Left cardiac atrium (tissue), 4 donors: ENCODE measurements around the gene ADIPOR2. TPM values are rescaled to one million over a fixed set of nuclear protein-coding genes. Genes with fewer than 3 reads are reported as not detected.
A peak's percentile ranks its signal among the peaks of the same experiment; 100 is the strongest.
"Not testable (repeated sequence)": the region's sequence is repeated elsewhere in the genome, so short reads cannot be mapped to it uniquely, and the experiment has no call there.

Experiments
- ATAC-seq, 2 donors: fragments of 200-7000 bp; cut with Tn5 transposase; one replicate each; pipeline ENCODE4 v1.9.1; 2020; ENCODE audit warnings: mild to moderate bottlenecking in 2 of 2, moderate library complexity in 2 of 2
- DNase-seq: peaks from one replicate; pipeline ENCODE4 v3.0.0-alpha.2; 2020
- intact Hi-C, 2 donors: fragments of 100-400 bp; cut with DNase I; formaldehyde crosslinking; loops; one replicate each; pipeline versions ENCODE4 v1.14.1 to v1.15.1; 2022 to 2023
- total RNA-seq, 2 donors: library from RNA; stranded (reverse); fragmentation: NEBNext Ultra II Directional; extraction: Animal tissue kit (Norgen Biotek cat#: 25700); gene quantifications; one replicate each; pipeline ENCODE4 v1.2.1, GENCODE V29; 2021
- donor health status: DM: no; HTN: yes; CAD: no.
- donor health status: DM: no; HTN: yes; CAD: no; lungs with severe emphysema.
- donor health status: DM: yes; HTN: yes; CAD: no.
- donor health status: Dilated cardiomyopathy.

The ADIPOR2 gene
- total RNA-seq, 2 donors from 2014 or later, result 50.3 to 53.1 TPM

DNA sequence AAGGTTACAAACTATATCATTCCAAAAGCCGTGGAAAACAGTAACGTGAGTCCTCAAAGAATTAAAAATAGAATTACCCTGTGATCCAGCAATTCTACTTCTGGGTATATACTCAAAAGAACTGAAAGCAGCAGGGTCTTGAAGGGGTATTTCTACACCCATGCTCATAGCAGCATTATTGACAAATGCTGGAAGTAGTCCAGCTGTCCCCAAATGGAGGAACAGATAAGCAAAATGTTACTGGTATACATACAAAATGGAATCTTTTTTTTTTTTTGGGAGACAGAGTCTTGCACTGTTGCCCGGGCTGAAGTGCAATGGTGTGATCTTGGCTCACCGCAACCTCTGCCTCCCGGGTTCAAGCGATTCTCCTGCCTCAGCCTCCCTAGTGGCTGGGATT, 32.9 kb downstream of the ADIPOR2 start:
- intact Hi-C loops, result no loop called here
- no peak for DNase-seq
- no peak for ATAC-seq

DNA sequence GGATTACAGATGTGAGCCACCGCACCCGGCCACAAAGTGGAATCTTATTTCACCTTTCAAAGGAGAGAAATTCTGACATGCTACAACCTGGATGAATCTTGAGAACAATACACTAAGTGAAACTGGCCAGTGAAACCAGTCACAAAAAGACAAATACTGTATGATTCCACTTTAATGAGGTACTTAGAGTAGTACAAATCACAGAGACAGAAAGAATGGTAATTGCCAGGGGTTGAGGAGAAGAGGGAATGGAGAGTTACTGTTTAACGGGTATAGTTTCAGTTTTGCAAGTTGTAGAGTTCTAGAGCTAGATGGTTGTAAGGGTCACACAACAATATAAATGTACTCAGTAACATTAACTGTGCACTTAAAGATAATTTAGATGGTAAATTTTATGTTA, 33.4 kb downstream of the ADIPOR2 start:
- DNase-seq, result no peak
- intact Hi-C loops, result no loop called here

GRCh38 chr12:1726753-1727152, 35.9 kb downstream of the ADIPOR2 start:
- intact Hi-C loops, result no loop called here
- DNase-seq (no peak), ATAC-seq (no peak)

More for the DNA sequence above, 33.4 kb downstream of the ADIPOR2 start:
- no peak for ATAC-seq

- DNase-seq, result no peak
- intact Hi-C loops, result no loop called here
- ATAC-seq, result no peak
These were observed 38.0 kb downstream of the ADIPOR2 start for GRCh38 chr12:1728824-1729223.

GRCh38 chr12:1731019-1731687, 40.3 kb downstream of the ADIPOR2 start:
- intact Hi-C loops, result no loop called here
- no peak for DNase-seq
- ATAC-seq, result no peak

DNA sequence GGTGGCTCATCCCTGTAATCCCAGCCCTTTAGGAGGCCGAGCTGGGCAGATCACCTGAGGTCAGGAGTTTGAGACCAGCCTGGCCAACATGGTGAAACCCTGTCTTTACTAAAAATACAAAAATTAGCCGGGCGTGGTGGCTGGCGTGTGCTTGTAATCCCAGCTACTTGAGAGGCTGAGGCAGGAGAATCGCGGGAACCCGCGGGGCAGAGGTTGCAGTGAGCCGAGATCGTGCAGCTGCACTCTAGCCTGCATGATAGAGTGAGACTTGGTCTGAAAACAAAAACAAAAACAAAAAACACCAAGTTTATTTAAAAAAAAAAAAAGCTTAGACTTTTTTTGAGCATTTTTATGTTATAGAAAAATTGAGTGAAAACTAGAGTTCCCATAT, 40.8 kb downstream of the ADIPOR2 start:
- DNase-seq, intact Hi-C loops, ATAC-seq: not testable (repeated sequence)

DNA sequence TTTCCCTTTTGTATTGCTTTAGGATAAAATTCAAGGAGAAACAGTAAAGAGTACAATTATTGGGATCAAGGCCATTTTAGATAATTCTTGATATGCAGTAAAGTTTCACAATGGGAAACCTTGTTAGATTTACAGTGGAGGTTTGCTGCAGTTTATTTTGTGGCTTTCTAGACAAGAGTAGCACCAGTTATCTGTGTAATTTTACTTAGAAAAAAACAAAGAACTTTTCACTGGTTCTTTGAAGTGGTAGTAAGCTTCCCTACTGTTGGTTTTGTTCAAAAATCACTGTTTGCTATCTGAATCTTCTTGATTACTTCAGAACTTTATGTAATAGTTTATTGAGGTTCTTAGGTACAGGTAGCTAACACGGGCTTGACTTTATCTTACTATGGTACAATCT, 42.0 kb downstream of the ADIPOR2 start:
- ATAC-seq (no peak), DNase-seq (no peak)

GRCh38 chr12:1733712-1734111, 42.8 kb downstream of the ADIPOR2 start:
- DNase-seq, ATAC-seq, intact Hi-C loops: not testable (repeated sequence)

More for the DNA sequence above, 42.0 kb downstream of the ADIPOR2 start:
- intact Hi-C loops, result no loop called here

GRCh38 chr12:1737652-1738286, 46.9 kb downstream of the ADIPOR2 start:
- DNase-seq (no peak), ATAC-seq (no peak)
- intact Hi-C loops, result no loop called here

DNA sequence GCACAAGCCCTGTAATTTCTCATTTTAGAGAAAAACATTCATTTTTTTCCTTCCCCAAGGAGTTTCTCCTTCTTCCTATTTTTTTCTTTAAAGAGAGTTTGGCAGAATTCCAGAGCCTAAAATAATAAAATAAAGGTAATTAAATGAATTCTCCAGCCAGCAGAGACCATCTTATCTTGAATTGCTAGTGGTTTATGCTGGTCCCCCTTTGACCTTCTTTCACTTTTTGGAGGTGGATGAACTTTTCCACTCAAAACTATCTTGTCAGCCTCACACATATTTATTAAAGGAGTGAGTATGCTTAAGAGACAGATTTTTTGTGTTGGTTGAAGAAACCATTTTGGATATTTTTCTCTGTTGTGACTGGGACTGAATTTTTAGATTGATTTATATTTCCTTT, 47.6 kb downstream of the ADIPOR2 start:
- intact Hi-C loops, result no loop called here
- DNase-seq, result no peak
- ATAC-seq, result peak in 1 of 2 donors; percentile 40

- intact Hi-C loops, result no loop called here
- DNase-seq, result no peak
- no peak for ATAC-seq
These were observed 48.5 kb downstream of the ADIPOR2 start for GRCh38 chr12:1739368-1739767.

- no peak for DNase-seq
- intact Hi-C loops, result no loop called here
- ATAC-seq, result no peak
These were observed 49.5 kb downstream of the ADIPOR2 start for GRCh38 chr12:1740161-1740948.

DNA sequence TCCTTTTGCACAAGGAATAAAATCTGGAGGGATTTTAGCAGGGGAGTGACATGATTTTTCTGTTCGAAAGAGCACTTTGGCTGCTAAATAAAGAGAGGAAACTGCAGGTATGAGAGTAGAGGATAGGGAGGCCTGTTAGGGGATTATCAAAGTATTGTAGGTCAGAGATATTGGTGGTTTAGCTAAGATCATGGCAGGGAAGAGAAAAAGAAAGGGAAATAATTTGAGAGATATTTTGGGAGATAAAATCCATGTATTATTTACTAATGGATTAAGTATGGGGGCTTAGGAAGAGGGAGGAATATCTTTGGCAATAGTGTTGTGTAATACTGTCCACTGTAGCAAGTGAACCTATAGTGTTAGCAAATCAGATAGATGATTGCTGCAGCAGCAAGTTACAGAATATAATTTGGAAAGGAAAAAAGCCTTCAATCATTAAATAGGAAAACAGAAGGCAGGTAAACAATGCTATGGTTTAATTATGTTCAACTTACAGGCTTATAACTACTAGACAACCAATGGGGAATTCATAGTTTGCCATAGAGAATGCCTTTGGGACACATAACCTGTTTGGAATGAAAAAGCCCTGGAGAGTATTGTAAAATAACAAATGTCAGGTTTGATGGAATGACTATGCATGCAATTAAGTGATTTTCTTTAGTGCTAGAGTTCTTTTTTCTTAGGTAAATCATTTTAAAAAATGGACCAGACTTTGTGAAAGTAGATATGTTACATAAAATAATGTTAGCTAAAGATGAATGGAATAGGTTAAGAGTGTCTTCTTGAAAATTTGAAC, 50.5 kb downstream of the ADIPOR2 start:
- ATAC-seq, result no peak
- no peak for DNase-seq
- intact Hi-C loops, result no loop called here

DNA sequence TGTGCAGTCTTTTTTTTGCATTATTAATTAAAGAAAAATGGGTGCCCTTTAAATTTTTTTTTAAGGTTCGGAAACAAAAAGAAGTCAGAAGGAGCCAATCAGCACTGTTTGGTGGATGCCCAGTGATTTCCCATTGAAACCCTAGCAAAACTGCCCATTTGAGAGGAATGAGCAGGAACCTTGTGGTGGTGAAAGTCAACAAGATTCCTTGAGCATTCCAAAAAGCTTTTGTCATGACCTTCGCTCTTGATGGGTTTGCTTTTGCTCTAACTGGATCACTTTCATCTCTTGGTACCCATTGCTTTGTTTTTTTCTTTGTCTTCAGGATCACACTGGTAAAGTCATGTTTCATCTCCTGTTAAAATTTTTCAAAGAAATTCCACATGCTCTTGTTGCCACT, 54.1 kb downstream of the ADIPOR2 start:
- ATAC-seq (no peak), DNase-seq (no peak)
- intact Hi-C loops, result no loop called here

- no peak for DNase-seq
- no peak for ATAC-seq
- intact Hi-C loops, result no loop called here
These were observed 56.7 kb downstream of the ADIPOR2 start for GRCh38 chr12:1747609-1748008.

DNA sequence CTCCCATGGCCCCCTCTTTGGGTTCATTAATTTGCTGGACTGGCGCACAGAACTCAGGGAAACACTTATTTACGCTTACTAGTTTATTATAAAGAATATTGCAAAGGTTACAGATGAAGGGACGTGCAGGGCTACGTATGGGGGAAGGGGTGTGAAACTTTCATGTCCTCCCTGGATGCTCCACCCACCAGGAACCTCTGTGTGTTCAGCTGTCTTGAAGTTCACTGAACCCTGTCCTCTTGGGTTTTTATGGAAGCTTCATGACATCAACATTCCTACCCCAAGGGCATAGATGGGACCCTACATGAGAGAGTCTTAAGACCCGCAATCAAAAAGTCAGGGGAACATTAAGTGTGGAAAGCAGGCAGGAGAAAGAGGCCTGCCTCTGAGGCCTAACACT, 58.1 kb downstream of the ADIPOR2 start:
- no peak for DNase-seq
- no peak for ATAC-seq
- intact Hi-C loops, result no loop called here

DNA sequence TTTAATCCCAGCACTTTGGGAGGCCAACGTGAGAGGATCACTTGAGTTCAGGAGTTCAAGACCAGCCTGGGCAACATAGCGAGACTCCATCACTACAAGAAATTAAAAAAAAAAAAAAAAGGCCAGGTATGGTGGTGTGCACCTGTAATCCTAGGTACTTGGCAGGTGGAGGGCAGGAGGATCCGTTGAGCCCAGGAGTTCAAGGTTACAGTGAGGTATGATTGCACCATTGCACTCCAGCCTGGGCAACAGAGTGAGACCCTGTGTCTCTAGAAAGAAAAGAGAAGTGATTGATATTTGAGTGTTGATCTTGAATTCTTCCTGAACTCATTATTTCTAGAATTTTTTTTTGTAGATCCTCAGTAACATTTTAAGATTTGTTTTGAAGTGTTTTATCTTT, 59.4 kb downstream of the ADIPOR2 start:
- ATAC-seq (no peak), DNase-seq (no peak)
- intact Hi-C loops, result no loop called here

DNA sequence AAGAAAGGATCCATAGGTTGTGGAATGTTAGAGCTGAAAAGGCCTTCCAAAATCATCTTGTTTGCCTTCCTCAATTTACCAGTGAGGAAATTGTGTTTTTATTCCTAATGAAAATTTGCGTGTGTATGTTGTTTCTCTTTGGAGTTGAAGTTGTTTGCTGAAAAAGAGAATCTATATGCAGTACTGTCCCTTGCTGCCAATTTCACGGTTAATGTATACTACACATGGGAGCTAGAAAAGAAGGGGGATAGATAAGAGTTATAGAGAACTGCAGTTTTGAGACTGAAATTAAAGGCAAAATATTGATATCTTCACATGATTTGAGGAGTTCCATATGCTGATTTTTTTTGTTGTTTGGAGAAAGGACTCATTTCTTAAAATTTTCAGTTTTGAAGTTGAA, 67.5 kb downstream of the ADIPOR2 start:
- intact Hi-C loops, result no loop called here
- no peak for DNase-seq
- no peak for ATAC-seq

- intact Hi-C loops, result no loop called here
These were observed 68.0 kb downstream of the ADIPOR2 start for GRCh38 chr12:1758887-1759286.

More at GRCh38 chr12:1758887-1759286, 68.0 kb downstream of the ADIPOR2 start:
- DNase-seq, result no peak
- no peak for ATAC-seq
